GM10266 (cell line): ENCODE results near the gene PPFIA3.

ENCODE experiments used
- DNase-seq: peaks from one replicate; pipeline ENCODE4 v3.0.0; 2012; ENCODE audit errors: extremely low spot score
- CTCF ChIP-seq: IDR thresholded peaks from 2 replicates; pipeline ENCODE4 v1.5.1; 2012; ENCODE audit warnings: mild to moderate bottlenecking, low read depth; ENCODE audit not compliant: control insufficient read depth, insufficient read depth; ENCODE audit errors: missing control alignments

The PPFIA3 gene

GRCh38 chr19:49194408-49194807 is 75.1 kb downstream of the PPFIA3 start:
- no peak for TF ChIP-seq CTCF
- no peak for DNase-seq

GRCh38 chr19:49196527-49197240 is 77.3 kb downstream of the PPFIA3 start:
- DNase-seq, result no peak
- no peak for TF ChIP-seq CTCF

GRCh38 chr19:49200238-49200862 is 81.0 kb downstream of the PPFIA3 start:
- no peak for TF ChIP-seq CTCF
- DNase-seq, result no peak
